ENCODE data around the gene PRKX.
"Not testable (repeated sequence)": the region's sequence is repeated elsewhere in the genome, so short reads cannot be mapped to it uniquely, and the experiment has no call there.

PRKX gene

GRCh38 chrX:3639858-3640631, 73.4 kb downstream of the PRKX start:
- DNase-seq = not testable (repeated sequence)

- DNase-seq = no peak
Measured at GRCh38 chrX:3639236-3639635, 74.2 kb downstream of the PRKX start.

- peak; percentile 30 to 39 for DNase-seq
Measured at GRCh38 chrX:3638280-3638873, 75.1 kb downstream of the PRKX start.

- DNase-seq = no peak
Measured at GRCh38 chrX:3636803-3637202, 76.6 kb downstream of the PRKX start.

- DNase-seq = no peak
Measured at GRCh38 chrX:3631196-3631595, 82.3 kb downstream of the PRKX start.

GRCh38 chrX:3627594-3627993, 85.9 kb downstream of the PRKX start:
- DNase-seq = no peak

- DNase-seq = no peak
Measured at GRCh38 chrX:3621414-3621813, 92.0 kb downstream of the PRKX start.

- DNase-seq = not testable (repeated sequence)
Measured at GRCh38 chrX:3611744-3612143, 101.7 kb downstream of the PRKX start.

- no peak for DNase-seq
Measured at GRCh38 chrX:3609810-3610209, 103.6 kb downstream of the PRKX start.

GRCh38 chrX:3603026-3603661, 110.3 kb downstream of the PRKX start:
- no peak for DNase-seq

GRCh38 chrX:3599802-3600430, 113.5 kb downstream of the PRKX start:
- no peak for DNase-seq

GRCh38 chrX:3598709-3599108, 114.7 kb downstream of the PRKX start:
- no peak for DNase-seq

GRCh38 chrX:3598046-3598605, 115.3 kb downstream of the PRKX start:
- DNase-seq = no peak

- no peak for DNase-seq
Measured at GRCh38 chrX:3592184-3592583, 121.3 kb downstream of the PRKX start.

GRCh38 chrX:3589474-3589873, 124.0 kb downstream of the PRKX start:
- DNase-seq = no peak

- peak; percentile 7 to 54 for DNase-seq
Measured at GRCh38 chrX:3585719-3586118, 127.7 kb downstream of the PRKX start.

- DNase-seq = peak; percentile 38 to 72
Measured at GRCh38 chrX:3584415-3584996, 128.9 kb downstream of the PRKX start.

- DNase-seq = no peak
Measured at GRCh38 chrX:3582451-3582850, 131.0 kb downstream of the PRKX start.

GRCh38 chrX:3581609-3582108, 131.8 kb downstream of the PRKX start:
- no peak for DNase-seq

- DNase-seq = no peak
Measured at GRCh38 chrX:3577551-3577950, 135.9 kb downstream of the PRKX start.

GRCh38 chrX:3576886-3577501, 136.5 kb downstream of the PRKX start:
- no peak for DNase-seq

- DNase-seq = no peak
Measured at GRCh38 chrX:3567686-3568085, 145.8 kb downstream of the PRKX start.
